PC-3 (cell line): Measurements from ENCODE around the gene FOXP1.

Experiments
- CTCF ChIP-seq: fragments of 300-600 bp; sonication (generic); conservative IDR thresholded peaks from 2 replicates; pipeline ENCODE4 v1.5.1; 2017; ENCODE audit warnings: antibody characterized with exemption, low read depth, mild to moderate bottlenecking, low read length
- EZH2 ChIP-seq: fragments of 300-600 bp; sonication (generic); IDR thresholded peaks from one replicate; pipeline ENCODE4 v1.6.1; 2017; ENCODE audit warnings: antibody characterized with exemption, mild to moderate bottlenecking, low read length; ENCODE audit not compliant: unreplicated experiment

- TF ChIP-seq CTCF: no peak
- no peak for TF ChIP-seq EZH2
Measured at GRCh38 chr3:71145954-71146353, 437.6 kb downstream of the FOXP1 start.
